ENCODE results near the gene MAP3K15.

The MAP3K15 gene

GRCh38 chrX:19557822-19558221, 42.5 kb upstream of the MAP3K15 start:
- no peak for DNase-seq (ENCODE audit: low read depth)
- H3K4me3 ChIP-seq (ENCODE audit: control insufficient read depth, low read depth, low read length): no peak overlapping the region
- TF ChIP-seq, protein P1, sequence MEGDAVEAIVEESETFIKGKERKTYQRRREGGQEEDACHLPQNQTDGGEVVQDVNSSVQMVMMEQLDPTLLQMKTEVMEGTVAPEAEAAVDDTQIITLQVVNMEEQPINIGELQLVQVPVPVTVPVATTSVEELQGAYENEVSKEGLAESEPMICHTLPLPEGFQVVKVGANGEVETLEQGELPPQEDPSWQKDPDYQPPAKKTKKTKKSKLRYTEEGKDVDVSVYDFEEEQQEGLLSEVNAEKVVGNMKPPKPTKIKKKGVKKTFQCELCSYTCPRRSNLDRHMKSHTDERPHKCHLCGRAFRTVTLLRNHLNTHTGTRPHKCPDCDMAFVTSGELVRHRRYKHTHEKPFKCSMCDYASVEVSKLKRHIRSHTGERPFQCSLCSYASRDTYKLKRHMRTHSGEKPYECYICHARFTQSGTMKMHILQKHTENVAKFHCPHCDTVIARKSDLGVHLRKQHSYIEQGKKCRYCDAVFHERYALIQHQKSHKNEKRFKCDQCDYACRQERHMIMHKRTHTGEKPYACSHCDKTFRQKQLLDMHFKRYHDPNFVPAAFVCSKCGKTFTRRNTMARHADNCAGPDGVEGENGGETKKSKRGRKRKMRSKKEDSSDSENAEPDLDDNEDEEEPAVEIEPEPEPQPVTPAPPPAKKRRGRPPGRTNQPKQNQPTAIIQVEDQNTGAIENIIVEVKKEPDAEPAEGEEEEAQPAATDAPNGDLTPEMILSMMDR (IDR thresholded peaks at IDR 0.05; ENCODE audit: control insufficient read depth, insufficient read depth, low read depth, low read length, missing control alignments): no peak

DNA sequence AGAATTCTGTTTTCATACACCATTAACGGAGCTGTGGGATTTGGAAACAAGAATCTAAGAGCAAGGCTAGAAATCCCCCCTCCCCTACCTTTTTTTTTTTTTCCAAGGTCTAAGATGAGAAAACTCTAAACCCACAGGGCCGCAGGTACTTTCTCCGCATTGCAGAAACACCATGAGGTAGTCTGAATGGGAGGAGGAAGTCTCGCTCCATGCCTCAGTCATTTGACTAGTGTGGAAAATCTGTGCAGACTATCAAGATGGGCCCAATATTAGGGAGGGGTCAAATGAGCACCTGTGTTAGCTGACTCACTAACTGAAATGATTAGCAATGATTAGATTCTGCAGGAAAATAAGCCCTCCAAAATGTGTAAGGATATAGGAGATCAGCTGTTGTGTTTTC, 40.9 kb upstream of the MAP3K15 start:
- TF ChIP-seq, protein P1 (IDR thresholded peaks at IDR 0.05; ENCODE audit: control insufficient read depth, insufficient read depth, low read depth, low read length, missing control alignments): no peak
- no peak for DNase-seq (ENCODE audit: low read depth)
- no peak overlapping the region for H3K4me3 ChIP-seq (ENCODE audit: control insufficient read depth, low read depth, low read length)

GRCh38 chrX:19555683-19556082, 40.4 kb upstream of the MAP3K15 start:
- TF ChIP-seq, protein P1 (IDR thresholded peaks at IDR 0.05; ENCODE audit: control insufficient read depth, insufficient read depth, low read depth, low read length, missing control alignments): no peak
- no peak for DNase-seq (ENCODE audit: low read depth)
- no peak overlapping the region for H3K4me3 ChIP-seq (ENCODE audit: control insufficient read depth, low read depth, low read length)

DNA sequence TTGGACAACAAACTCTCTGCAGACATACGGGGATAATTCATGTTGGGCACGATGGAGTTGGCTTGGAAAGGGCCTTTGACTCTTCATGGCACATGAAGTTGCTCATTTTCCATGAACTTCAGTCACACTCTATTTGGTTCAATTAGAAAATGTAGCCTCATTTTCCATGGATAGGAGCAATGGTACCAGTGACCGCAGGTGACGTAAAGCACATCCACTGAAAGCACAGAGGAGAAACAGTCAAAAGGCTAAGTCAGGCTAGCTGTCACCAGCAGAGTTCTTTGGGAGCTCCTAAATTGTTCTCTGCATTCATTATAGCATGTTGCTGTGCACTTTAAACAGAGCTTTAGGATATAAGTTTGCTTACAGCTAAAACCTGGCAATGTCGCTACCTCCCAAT, 39.9 kb upstream of the MAP3K15 start:
- TF ChIP-seq, protein P1 (IDR thresholded peaks at IDR 0.05; ENCODE audit: control insufficient read depth, insufficient read depth, low read depth, low read length, missing control alignments): no peak

DNA sequence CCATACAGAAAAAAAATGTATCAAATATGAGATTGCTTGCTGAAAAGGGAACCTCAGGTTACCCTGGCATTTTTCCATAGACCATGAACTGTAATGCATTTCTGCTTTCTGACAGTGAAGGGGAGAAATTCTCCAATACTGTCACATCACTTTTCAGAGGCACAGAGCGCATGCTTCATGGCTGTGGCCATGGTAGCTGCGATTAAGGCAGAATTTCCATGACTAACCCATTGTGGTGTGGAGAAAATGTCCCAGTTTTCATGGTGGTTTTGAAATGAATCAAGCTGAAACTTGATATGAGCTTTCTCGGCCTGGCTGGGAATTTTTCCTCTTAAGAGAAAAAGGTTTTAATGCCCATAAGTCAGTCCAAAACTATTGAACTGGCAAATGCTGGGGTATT, 39.5 kb upstream of the MAP3K15 start:
- H3K4me3 ChIP-seq (ENCODE audit: control insufficient read depth, low read depth, low read length): no peak overlapping the region
- TF ChIP-seq, protein P1 (IDR thresholded peaks at IDR 0.05; ENCODE audit: control insufficient read depth, insufficient read depth, low read depth, low read length, missing control alignments): no peak
- DNase-seq (ENCODE audit: low read depth): peak; percentile 47

More for the DNA sequence above, 39.9 kb upstream of the MAP3K15 start:
- H3K4me3 ChIP-seq (ENCODE audit: control insufficient read depth, low read depth, low read length): no peak overlapping the region
- DNase-seq (ENCODE audit: low read depth): no peak

- TF ChIP-seq, protein P1 (IDR thresholded peaks at IDR 0.05; ENCODE audit: control insufficient read depth, insufficient read depth, low read depth, low read length, missing control alignments): no peak
- H3K4me3 ChIP-seq (ENCODE audit: control insufficient read depth, low read depth, low read length): no peak overlapping the region
- DNase-seq (ENCODE audit: low read depth): no peak
These were observed 37.5 kb upstream of the MAP3K15 start for GRCh38 chrX:19552793-19553192.

DNA sequence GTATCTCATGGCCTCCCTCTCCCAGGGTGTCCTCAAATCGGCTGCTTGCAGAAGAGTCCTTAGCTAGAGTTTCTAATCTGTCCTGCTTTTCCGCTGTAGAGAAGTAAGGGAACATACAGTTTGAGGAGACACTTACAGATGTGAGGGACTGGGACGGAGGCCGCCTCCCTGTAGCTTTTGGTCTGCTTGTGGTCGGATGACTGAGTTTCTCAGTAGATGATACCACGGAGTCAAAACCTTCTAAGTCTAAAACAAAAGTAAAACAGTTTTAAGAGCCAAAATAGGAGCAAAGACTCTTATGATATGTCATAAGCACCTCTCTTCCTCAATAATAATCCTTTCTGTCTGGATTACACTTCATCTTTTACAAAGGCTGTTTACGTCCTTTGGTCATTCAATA, 34.5 kb upstream of the MAP3K15 start:
- no peak for DNase-seq (ENCODE audit: low read depth)
- H3K4me3 ChIP-seq (ENCODE audit: control insufficient read depth, low read depth, low read length): no peak overlapping the region
- TF ChIP-seq, protein P1 (IDR thresholded peaks at IDR 0.05; ENCODE audit: control insufficient read depth, insufficient read depth, low read depth, low read length, missing control alignments): no peak

Measured in AG09309 (cell line).